ENCODE results near the gene HOXC11. TPM values are rescaled to one million over a fixed set of nuclear protein-coding genes. Genes with fewer than 3 reads are reported as not detected.

The HOXC11 gene
- total RNA-seq, 1 donor from 2014 or later = not detected

DNA sequence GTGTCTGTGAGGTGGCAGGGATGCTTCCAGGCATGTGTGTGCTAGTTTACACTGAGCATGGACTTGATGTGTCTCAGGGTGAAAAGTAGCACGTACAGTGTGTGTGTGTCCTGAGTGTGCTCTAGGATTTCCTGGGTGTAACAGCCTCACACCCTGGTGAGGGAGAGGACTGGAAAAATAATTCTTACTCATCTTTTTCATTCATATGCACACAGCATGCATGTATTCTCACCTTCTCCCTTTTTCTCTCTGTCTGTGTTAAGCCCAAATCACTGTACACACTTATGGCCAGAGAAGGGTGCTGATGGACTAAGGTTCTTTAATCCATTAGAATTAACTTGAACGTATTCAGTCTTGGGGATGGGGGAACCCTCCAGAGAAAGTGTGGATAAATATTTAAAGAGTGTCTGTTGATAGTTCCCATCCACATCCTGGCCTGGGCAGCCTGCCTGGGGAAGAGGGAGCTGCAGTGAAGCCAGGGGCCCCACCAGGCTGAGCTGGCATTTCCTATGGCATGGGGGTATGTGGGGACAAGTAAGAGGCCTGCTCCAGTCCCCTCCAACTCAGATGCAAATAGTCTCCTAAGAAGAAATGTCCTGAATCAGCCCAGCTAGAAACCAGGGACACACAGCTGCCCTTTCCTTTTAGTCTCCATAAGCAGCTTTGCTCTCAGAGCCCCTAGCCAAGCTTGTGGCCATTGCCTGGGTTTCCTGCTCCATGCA lies 34.8 kb downstream of the HOXC11 start:
- TF ChIP-seq, protein P1, sequence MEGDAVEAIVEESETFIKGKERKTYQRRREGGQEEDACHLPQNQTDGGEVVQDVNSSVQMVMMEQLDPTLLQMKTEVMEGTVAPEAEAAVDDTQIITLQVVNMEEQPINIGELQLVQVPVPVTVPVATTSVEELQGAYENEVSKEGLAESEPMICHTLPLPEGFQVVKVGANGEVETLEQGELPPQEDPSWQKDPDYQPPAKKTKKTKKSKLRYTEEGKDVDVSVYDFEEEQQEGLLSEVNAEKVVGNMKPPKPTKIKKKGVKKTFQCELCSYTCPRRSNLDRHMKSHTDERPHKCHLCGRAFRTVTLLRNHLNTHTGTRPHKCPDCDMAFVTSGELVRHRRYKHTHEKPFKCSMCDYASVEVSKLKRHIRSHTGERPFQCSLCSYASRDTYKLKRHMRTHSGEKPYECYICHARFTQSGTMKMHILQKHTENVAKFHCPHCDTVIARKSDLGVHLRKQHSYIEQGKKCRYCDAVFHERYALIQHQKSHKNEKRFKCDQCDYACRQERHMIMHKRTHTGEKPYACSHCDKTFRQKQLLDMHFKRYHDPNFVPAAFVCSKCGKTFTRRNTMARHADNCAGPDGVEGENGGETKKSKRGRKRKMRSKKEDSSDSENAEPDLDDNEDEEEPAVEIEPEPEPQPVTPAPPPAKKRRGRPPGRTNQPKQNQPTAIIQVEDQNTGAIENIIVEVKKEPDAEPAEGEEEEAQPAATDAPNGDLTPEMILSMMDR (IDR thresholded peaks at IDR 0.05; ENCODE audit: partially characterized antibody, unreplicated experiment) = no peak
- Mint-ChIP-seq H3K4me1 (ENCODE audit: low read depth, unreplicated experiment) (no peaks in the 10 kb centered on the region), H3K36me3 (ENCODE audit: unreplicated experiment) (no peaks in the 10 kb centered on the region), H3K27ac (ENCODE audit: unreplicated experiment) (no peak overlapping the region), H3K27me3 (ENCODE audit: unreplicated experiment) (peaks cover 46% of the 10 kb centered on the region), H3K9me3 (ENCODE audit: unreplicated experiment) (peaks cover 3% of the 10 kb centered on the region), H3K4me3 (ENCODE audit: unreplicated experiment) (no peak overlapping the region)
- no peak for DNase-seq

GRCh38 chr12:54008260-54008552 lies 35.3 kb downstream of the HOXC11 start:
- H3K4me1 Mint-ChIP-seq (ENCODE audit: low read depth, unreplicated experiment) = no peaks in the 10 kb centered on the region
- H3K36me3 Mint-ChIP-seq (ENCODE audit: unreplicated experiment) = no peaks in the 10 kb centered on the region
- peaks cover 45% of the 10 kb centered on the region for H3K27me3 Mint-ChIP-seq (ENCODE audit: unreplicated experiment)
- no peak overlapping the region for H3K27ac Mint-ChIP-seq (ENCODE audit: unreplicated experiment)
- DNase-seq = no peak
- H3K4me3 Mint-ChIP-seq (ENCODE audit: unreplicated experiment) = no peak overlapping the region
- peaks cover 3% of the 10 kb centered on the region for H3K9me3 Mint-ChIP-seq (ENCODE audit: unreplicated experiment)
- TF ChIP-seq, protein P1 (IDR thresholded peaks at IDR 0.05; ENCODE audit: partially characterized antibody, unreplicated experiment) = no peak

GRCh38 chr12:54009171-54010052 lies 36.5 kb downstream of the HOXC11 start:
- H3K4me3 Mint-ChIP-seq (ENCODE audit: unreplicated experiment) = no peak overlapping the region

DNA sequence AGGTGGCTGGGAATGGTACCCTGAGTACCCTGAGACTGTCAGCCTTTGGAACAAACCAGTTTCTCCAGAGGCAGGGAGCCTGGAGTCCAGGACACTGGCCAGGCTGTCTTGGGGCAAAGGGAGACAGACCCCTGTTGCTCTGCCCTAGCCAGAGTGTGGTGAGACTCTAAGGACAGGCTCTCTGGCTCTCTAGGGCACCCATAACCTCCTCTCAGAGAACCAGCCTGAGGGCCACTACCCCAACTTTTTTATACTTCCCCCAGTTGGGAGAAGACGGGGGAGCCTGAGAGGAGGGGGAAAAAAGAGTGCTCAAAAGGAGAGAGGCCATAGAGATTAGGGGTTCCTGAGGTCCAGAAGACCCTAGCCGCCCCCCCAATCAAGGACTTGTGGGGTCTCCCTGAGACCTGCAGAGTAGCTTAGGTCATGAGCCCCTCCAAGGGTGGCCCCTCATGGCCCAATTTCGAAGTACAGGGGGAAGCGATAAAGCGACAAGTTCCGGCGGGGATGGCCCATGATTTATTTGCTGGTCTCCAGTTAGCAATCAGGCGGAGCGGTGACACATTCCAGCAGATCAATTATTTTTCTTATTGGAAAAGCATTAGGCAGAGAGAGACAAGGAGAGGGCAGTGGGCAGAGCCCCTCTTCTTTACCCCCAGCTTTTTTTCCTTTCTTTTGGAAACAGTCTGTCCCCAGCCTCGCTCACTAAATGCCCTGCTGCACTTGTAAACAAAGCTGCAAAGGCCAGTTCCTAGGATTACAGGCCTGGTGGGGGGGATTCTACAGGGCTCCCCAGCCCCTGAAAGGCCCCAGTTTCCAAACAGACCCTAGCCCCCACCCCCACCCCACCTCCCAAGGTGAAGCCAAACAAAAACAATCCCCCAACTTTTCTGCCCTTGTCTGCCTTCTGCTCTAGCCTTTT lies 37.4 kb downstream of the HOXC11 start:
- H3K27ac Mint-ChIP-seq (ENCODE audit: unreplicated experiment) = no peak overlapping the region
- TF ChIP-seq, protein P1 (IDR thresholded peaks at IDR 0.05; ENCODE audit: partially characterized antibody, unreplicated experiment) = no peak
- peaks cover 46% of the 10 kb centered on the region for H3K27me3 Mint-ChIP-seq (ENCODE audit: unreplicated experiment)
- no peaks in the 10 kb centered on the region for H3K4me1 Mint-ChIP-seq (ENCODE audit: low read depth, unreplicated experiment)
- peaks cover 4% of the 10 kb centered on the region for H3K9me3 Mint-ChIP-seq (ENCODE audit: unreplicated experiment)
- DNase-seq = no peak
- no peak overlapping the region for H3K4me3 Mint-ChIP-seq (ENCODE audit: unreplicated experiment)
- no peaks in the 10 kb centered on the region for H3K36me3 Mint-ChIP-seq (ENCODE audit: unreplicated experiment)

More at GRCh38 chr12:54009171-54010052, 36.5 kb downstream of the HOXC11 start:
- Mint-ChIP-seq H3K27me3 (ENCODE audit: unreplicated experiment) (peaks cover 45% of the 10 kb centered on the region), H3K4me1 (ENCODE audit: low read depth, unreplicated experiment) (no peaks in the 10 kb centered on the region), H3K9me3 (ENCODE audit: unreplicated experiment) (peaks cover 2% of the 10 kb centered on the region), H3K27ac (ENCODE audit: unreplicated experiment) (no peak overlapping the region), H3K36me3 (ENCODE audit: unreplicated experiment) (no peaks in the 10 kb centered on the region)
- TF ChIP-seq, protein P1 (IDR thresholded peaks at IDR 0.05; ENCODE audit: partially characterized antibody, unreplicated experiment) = no peak
- DNase-seq = peak; percentile 49

Measured in glutamatergic neuron (in vitro differentiated cells).